HL-60 (cell line): ENCODE results near the gene TMEFF2.

ENCODE experiments used
- DNase-seq, 2 experiments: peaks; one replicate each; pipeline ENCODE4 v3.0.0-alpha.2; 2010 to 2020; ENCODE audit warnings: low read depth in 1 of 2, low spot score in 1 of 2
- H3K27ac ChIP-seq: fragments of 250-450 bp; sonication (Bioruptor Pico); replicated peaks from 2 replicates; pipeline ENCODE4 v1.5.1; 2020; ENCODE audit warnings: mild to moderate bottlenecking, moderate library complexity
- H3K27me3 ChIP-seq: fragments of 250-450 bp; sonication (Bioruptor Pico); 2 replicates; pipeline ENCODE4 v1.5.1; 2021; ENCODE audit warnings: mild to moderate bottlenecking, moderate library complexity; ENCODE audit not compliant: insufficient read depth, poor library complexity, severe bottlenecking
- H3K4me3 ChIP-seq: replicated peaks from 2 replicates; pipeline ENCODE4 v1.5.1; 2011; ENCODE audit warnings: mild to moderate bottlenecking, control low read depth, low read length; ENCODE audit not compliant: insufficient read depth
- CTCF ChIP-seq: IDR thresholded peaks from one replicate; pipeline ENCODE4 v1.5.1; 2011; ENCODE audit warnings: low read length, control low read depth, inconsistent platforms; ENCODE audit not compliant: insufficient read depth
- GABPA ChIP-seq: IDR thresholded peaks from 2 replicates; pipeline ENCODE4 v1.6.1; 2012; ENCODE audit warnings: low read depth
- POLR2AphosphoS5 ChIP-seq: IDR thresholded peaks from 2 replicates; pipeline ENCODE4 v1.6.1; 2012; ENCODE audit warnings: low read depth
- REST ChIP-seq: IDR thresholded peaks from 2 replicates; pipeline ENCODE4 v1.6.1; 2012; ENCODE audit warnings: low read depth; ENCODE audit not compliant: insufficient replicate concordance
- SPI1 ChIP-seq: IDR thresholded peaks from 2 replicates; pipeline ENCODE4 v1.6.1; 2012; ENCODE audit warnings: low read depth, mild to moderate bottlenecking, borderline replicate concordance

Gene TMEFF2

GRCh38 chr2:191995285-191995684 lies 199.4 kb downstream of the TMEFF2 start:
- no peak for DNase-seq
- Histone ChIP-seq H3K27ac (no peak overlapping the region), H3K4me3 (no peak overlapping the region), H3K27me3 (no peaks in the 10 kb centered on the region)
- peak; percentile 65 for TF ChIP-seq SPI1
- TF ChIP-seq POLR2AphosphoS5: no peak

- no peak overlapping the region for H3K27ac ChIP-seq
- no peak for DNase-seq
- TF ChIP-seq REST: no peak
- TF ChIP-seq CTCF: no peak
- no peak for TF ChIP-seq GABPA
- no peak for TF ChIP-seq POLR2AphosphoS5
- TF ChIP-seq SPI1: no peak
- no peak overlapping the region for H3K4me3 ChIP-seq
- H3K27me3 ChIP-seq: no peaks in the 10 kb centered on the region
Observed at GRCh38 chr2:191994749-191995148, 200.0 kb downstream of the TMEFF2 start.

- no peak for DNase-seq
- TF ChIP-seq POLR2AphosphoS5 (no peak), SPI1 (no peak), CTCF (no peak)
- H3K27me3 ChIP-seq: no peaks in the 10 kb centered on the region
- H3K4me3 ChIP-seq: no peak overlapping the region
- H3K27ac ChIP-seq: no peak overlapping the region
Observed at GRCh38 chr2:191991442-191991841, 203.3 kb downstream of the TMEFF2 start.

- no peak for DNase-seq
- TF ChIP-seq REST: no peak
- TF ChIP-seq CTCF: no peak
- TF ChIP-seq POLR2AphosphoS5: no peak
- no peak for TF ChIP-seq SPI1
- TF ChIP-seq GABPA: no peak
- H3K27ac ChIP-seq: no peak overlapping the region
Observed at GRCh38 chr2:191985740-191986139, 209.0 kb downstream of the TMEFF2 start.

More at GRCh38 chr2:191985740-191986139, 209.0 kb downstream of the TMEFF2 start:
- Histone ChIP-seq H3K27me3 (no peaks in the 10 kb centered on the region), H3K4me3 (no peak overlapping the region)
